NK-92 treated with Interleukin-12 subunit alpha and Interleukin-12 subunit beta, amount 100 ng/mL, for 24 hours (cell line): Measurements from ENCODE around the gene ALDH3B1.

Experiments used
- DNase-seq: peaks from one replicate; lab custom pipeline; 2025; lab: John Stamatoyannopoulos, UW

ALDH3B1 gene

GRCh38 chr11:68031144-68031464 is 21.0 kb downstream of the ALDH3B1 start:
- no peak for DNase-seq

GRCh38 chr11:68032003-68032402 is 21.9 kb downstream of the ALDH3B1 start:
- no peak for DNase-seq

DNA sequence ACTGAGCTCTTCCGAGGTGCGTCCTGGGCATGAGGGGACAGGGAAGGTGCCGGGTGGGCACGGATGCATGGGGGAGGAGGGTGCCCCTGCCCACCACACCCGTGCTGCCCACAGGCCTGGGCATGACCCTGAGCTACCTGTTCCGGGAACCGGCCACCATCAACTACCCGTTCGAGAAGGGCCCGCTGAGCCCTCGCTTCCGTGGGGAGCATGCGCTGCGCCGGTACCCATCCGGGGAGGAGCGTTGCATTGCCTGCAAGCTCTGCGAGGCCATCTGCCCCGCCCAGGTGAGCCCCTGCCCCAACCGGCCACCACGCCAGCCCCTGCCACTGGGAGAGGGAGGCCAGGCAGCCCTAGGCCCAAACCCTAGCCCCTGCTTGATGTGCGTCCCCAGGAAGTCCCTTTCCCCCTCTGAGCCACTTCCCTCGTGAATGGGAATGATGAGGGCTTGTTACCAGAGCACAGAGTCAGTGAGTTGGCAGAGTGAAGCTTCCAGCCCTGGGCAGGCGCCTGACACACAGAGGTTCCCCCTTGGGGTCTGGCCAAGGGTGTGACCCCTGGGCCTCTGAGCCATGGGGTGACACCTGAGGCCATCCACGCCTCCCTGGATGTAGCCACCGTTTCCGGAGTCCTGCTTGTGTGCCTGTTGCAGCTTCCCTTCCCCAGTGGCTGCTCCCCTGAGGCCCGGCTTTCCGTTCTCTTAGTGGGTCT is 23.0 kb downstream of the ALDH3B1 start:
- DNase-seq, result no peak

- no peak for DNase-seq
These were observed 23.6 kb downstream of the ALDH3B1 start for GRCh38 chr11:68033708-68034045.

DNA sequence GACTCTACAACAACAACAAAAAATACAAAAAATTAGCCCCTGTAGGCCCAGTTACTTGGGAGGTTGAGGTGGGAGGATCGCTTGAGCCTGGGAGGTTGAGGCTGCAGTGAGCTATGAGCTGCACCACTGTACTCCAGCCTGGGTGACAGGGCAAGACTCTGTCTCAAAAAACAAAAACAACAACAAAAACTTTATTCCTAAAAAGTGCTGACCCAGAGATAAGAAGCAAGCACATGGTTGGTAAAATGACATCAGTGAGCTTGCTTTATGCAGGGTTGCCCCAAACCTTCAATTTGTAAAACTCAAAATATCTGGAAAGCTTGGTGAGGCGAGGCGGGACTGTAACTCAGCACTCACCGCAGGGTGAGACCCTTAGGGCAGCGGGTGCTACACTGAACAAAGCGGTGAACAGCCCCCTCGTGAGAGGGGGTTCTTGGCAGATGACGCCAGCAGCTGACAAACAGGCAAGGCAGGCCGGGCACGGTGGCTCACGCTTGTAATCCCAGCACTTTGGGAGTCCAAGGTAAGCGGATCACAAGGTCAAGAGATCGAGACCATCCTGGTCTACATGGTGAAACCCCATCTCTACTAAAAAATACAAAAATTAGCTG is 25.2 kb downstream of the ALDH3B1 start:
- no peak for DNase-seq

DNA sequence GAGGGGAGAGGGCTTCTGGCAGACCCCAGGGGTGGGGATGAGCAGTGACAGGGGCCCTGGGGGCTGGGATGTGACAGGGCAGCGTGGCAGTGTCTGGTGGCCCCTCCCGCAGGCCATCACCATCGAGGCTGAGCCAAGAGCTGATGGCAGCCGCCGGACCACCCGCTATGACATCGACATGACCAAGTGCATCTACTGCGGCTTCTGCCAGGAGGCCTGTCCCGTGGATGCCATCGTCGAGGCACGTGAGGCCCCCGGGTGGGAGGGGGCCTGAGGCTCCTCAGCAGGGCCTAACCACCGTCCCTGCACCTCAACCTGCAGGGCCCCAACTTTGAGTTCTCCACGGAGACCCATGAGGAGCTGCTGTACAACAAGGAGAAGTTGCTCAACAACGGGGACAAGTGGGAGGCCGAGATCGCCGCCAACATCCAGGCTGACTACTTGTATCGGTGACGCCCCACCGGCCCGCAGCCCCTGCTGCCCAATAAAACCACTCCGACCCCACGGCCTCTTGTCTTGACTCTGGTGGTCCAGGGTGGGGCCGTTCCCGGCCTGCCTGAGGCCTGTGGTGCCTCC is 26.1 kb downstream of the ALDH3B1 start:
- no peak for DNase-seq

DNA sequence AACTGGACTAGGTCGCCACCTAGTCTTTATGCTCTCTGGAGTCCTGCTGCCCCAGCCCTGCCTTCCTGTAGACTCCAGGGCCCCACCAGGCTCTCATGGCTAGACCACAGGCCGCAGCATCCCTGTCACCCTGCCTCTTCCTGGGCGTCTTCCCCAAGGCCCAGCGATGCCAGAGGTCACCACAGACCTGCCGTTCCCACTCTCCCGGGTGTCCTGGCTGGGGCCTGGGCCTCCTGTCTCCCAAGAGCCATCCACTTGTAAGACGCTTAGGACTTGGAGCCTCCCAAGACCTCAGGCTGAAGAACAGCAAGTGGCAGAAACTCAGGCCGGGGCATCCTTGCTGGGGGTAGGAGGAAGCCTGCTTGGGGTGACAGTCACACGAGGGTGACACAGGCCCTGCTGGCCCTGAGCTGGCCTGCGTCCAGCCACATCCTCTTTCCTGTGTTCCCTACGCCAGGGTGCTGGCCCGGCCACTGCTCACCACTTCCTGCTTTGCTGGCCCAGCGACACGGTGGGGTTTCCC is 26.7 kb downstream of the ALDH3B1 start:
- DNase-seq, result peak; percentile 53

DNA sequence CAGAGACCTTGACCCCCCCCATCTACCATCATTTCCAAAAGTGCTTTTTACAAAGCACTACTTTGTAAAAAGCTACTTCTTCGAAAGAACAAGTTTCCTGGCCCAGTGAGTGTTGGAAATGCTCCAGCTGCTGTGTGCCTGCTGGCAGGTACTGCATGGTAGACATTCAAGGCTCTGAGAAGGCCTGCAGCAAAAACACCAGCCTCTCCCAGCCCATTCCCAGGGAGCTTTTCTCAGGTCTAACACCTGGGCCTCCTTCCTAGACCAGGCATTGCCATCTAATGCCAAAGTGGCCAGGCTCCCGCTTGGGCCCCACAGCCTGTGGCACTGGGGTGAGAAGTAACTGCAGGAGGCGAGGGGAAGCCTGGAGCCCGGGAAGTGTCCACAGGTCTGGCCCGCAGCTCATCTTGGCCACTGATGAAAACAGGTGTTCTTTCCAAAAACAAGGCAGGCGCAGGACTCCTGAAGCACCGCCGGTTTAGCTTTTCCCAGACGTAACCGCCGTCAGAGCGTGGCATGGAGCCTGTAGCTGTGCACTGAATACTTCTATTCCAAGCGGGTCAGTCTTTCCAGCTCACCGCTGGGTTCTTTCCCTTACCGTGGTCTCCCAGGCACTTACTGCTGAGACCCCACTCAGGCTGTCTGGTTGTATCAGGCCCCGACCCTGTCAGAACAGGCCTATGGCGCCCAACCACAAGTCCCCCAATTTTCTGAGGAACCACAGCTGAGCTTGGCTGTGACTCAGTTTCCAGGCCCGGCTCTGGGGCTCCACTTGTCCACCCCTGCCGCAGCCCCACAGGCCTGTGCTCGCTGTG is 27.5 kb downstream of the ALDH3B1 start:
- DNase-seq, result no peak

DNA sequence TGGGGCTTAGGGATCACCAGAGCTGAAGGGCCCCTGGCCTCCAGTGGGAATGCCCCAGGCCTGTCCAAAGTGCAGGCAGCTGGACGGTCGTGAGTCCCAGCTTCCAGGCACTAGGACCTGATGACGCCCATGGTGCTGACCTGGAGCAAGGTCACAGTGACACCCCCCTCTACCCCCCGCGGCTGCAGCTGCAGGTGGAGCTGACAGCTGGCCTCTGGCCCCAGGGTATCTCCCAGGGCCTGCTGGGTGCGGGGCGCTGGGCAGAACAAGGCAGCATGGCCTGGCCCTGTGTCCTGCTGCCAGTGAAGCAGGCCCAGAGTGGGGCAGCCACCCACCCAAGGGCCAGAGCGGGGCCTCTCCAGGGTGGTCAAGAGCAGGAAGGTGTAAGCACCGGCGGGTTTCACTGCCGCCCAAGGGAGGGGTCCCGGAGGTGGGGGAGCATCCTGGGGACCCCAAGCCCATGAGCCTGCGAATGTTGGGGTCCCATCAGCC is 28.1 kb downstream of the ALDH3B1 start:
- no peak for DNase-seq

DNA sequence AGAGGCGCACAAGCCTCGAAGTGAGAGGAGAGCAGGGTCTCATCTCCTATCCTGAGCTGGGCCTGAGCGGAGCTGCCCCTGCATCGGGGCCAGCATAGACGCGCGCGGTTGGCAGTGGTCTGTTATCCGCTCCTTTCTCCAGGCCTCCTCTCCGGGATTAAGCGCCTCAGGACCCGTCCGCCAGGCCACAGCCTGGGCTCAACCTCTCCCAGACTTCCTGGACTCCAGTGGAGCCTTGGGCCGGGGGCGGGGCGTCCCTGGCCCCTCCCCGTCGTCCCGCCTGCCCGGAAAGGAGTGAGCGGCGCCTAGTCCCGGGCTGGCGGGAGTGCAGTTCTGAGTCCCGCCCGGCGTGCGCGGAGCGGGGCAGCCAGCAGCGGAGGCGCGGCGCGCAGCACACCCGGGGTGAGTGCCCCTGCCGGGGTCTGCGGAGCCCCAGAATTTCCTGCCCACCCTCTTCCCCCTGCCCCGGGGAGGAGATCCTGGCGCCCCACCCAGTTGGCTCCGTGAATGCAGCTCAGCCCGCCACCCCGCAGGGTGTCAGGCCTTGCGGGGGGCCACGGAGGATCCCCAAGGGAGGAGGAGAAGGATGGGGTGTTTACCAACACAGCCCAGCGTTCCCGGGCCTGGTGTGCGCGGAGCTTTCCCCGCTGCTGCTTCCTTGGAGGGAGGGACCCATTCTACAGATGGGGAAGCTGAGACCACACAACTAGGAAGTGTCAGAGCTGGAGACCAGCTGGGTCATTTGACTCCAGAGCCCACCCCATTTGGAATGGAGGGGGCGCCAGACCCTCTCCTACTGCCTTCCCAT is 28.8 kb downstream of the ALDH3B1 start, which contains the start of gene TCIRG1:
Gene TCIRG1 (plus strand): TSS at position 308 of the 808 bp plus-strand sequence. CDS start 2,247 bp downstream, outside the sequence.
- no peak for DNase-seq

- DNase-seq, result no peak
These were observed 29.5 kb downstream of the ALDH3B1 start for GRCh38 chr11:68039526-68040086.

GRCh38 chr11:68040101-68040956 is 30.2 kb downstream of the ALDH3B1 start:
- peak; percentile 52 for DNase-seq

- DNase-seq, result no peak
These were observed 30.9 kb downstream of the ALDH3B1 start for GRCh38 chr11:68040957-68041591.

- no peak for DNase-seq
These were observed 31.6 kb downstream of the ALDH3B1 start for GRCh38 chr11:68041617-68042218.

GRCh38 chr11:68042219-68043028 is 32.3 kb downstream of the ALDH3B1 start:
- no peak for DNase-seq

DNA sequence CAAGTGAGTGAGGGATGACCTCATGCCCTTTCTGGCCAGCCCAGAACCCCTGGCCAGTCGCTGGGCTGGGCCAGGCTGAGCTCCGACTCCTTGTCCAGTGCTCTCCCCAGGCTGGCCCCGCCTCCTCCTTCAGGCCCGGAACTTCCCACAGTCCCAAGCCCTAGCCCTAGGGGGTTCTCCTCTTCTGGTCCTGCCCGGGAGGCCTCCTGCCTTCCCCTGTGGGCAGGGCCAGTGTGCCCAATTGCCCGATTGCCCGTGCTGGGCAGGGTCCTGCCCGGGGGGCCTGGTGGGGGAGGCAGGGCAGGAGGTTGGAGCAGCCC is 32.9 kb downstream of the ALDH3B1 start:
- DNase-seq, result no peak

DNA sequence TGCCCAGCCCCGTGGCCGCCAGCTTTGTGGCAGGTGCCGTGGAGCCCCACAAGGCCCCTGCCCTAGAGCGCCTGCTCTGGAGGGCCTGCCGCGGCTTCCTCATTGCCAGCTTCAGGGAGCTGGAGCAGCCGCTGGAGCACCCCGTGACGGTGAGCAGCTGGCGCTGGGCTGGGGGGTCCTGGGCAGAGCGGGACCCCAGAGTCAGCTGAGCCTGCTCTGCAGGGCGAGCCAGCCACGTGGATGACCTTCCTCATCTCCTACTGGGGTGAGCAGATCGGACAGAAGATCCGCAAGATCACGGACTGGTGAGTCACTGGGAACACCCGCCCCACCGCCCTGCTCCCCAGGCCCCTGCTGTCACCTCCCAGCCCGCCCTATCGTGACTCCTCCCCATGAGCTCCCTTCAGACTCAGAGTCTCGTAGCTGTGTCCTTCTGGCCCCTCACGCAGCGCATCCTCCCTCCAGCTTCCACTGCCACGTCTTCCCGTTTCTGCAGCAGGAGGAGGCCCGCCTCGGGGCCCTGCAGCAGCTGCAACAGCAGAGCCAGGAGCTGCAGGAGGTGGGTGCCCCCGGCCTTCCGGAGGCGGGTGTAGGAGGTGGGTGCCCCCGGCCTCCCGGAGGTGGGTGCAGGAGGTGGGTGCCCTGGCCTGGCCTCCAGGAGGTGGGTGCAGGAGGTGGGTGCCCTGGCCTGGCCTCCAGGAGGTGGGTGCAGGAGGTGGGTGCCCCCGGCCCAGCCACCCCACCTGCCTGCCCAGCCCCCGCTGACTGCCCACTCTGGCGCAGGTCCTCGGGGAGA is 33.4 kb downstream of the ALDH3B1 start:
- no peak for DNase-seq
